Astrocyte of the cerebellum (primary cell): ENCODE data around the gene MRPS26.

Experiments used
- DNase-seq: peaks from one replicate; pipeline ENCODE4 v3.0.0-alpha.2; 2011; ENCODE audit warnings: low read depth
- H3K4me3 ChIP-seq: 2 replicates; pipeline ENCODE4 v1.5.1; 2011; ENCODE audit warnings: mild to moderate bottlenecking, low read depth, low read length, moderate library complexity
- in situ Hi-C: cut with HindIII; loops from 2 replicates; pipeline ENCODE4 v1.10.0; 2017; ENCODE audit warnings: low sequenced_read_pairs
- TF ChIP-seq, protein P1 (sequence below): IDR thresholded peaks from 2 replicates; pipeline ENCODE4 v1.5.1; 2012; ENCODE audit warnings: low read length, low read depth, moderate library complexity, mild to moderate bottlenecking; ENCODE audit errors: missing control alignments

Gene MRPS26

GRCh38 chr20:3082955-3083952, 37.4 kb downstream of the MRPS26 start:
- no peak for DNase-seq
- no peak overlapping the region for H3K4me3 ChIP-seq
- TF ChIP-seq, protein P1, sequence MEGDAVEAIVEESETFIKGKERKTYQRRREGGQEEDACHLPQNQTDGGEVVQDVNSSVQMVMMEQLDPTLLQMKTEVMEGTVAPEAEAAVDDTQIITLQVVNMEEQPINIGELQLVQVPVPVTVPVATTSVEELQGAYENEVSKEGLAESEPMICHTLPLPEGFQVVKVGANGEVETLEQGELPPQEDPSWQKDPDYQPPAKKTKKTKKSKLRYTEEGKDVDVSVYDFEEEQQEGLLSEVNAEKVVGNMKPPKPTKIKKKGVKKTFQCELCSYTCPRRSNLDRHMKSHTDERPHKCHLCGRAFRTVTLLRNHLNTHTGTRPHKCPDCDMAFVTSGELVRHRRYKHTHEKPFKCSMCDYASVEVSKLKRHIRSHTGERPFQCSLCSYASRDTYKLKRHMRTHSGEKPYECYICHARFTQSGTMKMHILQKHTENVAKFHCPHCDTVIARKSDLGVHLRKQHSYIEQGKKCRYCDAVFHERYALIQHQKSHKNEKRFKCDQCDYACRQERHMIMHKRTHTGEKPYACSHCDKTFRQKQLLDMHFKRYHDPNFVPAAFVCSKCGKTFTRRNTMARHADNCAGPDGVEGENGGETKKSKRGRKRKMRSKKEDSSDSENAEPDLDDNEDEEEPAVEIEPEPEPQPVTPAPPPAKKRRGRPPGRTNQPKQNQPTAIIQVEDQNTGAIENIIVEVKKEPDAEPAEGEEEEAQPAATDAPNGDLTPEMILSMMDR, result no peak
- in situ Hi-C loops, result no loop called here

- in situ Hi-C loops, result no loop called here
- TF ChIP-seq, protein P1, result no peak
- H3K4me3 ChIP-seq, result no peak within 1 kb of the TSS
Observed at GRCh38 chr20:3084283-3084985, 38.6 kb downstream of the MRPS26 start, which contains the start of gene AVP. Gene AVP, minus strand, starts transcription at chr20:3084724. Its CDS starts 50 bp downstream, at chr20:3084674.

GRCh38 chr20:3084986-3085360, 39.1 kb downstream of the MRPS26 start:
- in situ Hi-C loops, result no loop called here
- no peak overlapping the region for H3K4me3 ChIP-seq
- TF ChIP-seq, protein P1, result no peak
- DNase-seq, result no peak

More at GRCh38 chr20:3084283-3084985, 38.6 kb downstream of the MRPS26 start, which contains the start of gene AVP:
- DNase-seq, result no peak

DNA sequence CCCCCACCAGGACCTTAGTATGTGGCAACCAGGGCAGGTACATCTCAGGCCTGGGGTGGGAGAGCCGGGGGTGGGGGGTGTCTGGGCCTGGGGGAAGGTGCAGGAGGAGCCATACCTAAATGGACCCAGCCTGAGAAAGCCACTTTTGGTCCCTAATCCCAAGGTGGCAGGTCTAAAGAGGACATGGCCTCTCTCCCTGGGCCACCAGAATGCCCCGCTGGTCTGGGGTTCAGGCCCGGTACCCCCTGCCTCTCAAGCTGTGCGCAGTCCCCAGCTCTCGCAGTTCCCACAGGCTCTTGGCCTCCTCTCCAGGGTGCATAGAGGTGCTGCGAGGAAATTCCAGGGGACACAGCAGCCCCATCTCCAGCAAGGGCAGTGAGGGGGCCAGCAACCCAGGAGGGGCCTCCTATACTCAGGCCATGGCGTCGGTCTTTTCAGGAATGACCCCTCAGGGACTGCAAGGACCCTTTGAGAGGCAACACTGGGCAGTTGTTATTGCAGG, 39.8 kb downstream of the MRPS26 start:
- H3K4me3 ChIP-seq, result no peak overlapping the region
- in situ Hi-C loops, result no loop called here
- no peak for DNase-seq
- TF ChIP-seq, protein P1, result no peak

GRCh38 chr20:3088031-3088430, 42.2 kb downstream of the MRPS26 start:
- in situ Hi-C loops, result no loop called here
- H3K4me3 ChIP-seq, result no peak overlapping the region
- TF ChIP-seq, protein P1, result no peak
- DNase-seq, result no peak

- no peak for DNase-seq
- H3K4me3 ChIP-seq, result no peak overlapping the region
- in situ Hi-C loops, result no loop called here
- TF ChIP-seq, protein P1, result no peak
Observed at GRCh38 chr20:3090565-3090964, 44.7 kb downstream of the MRPS26 start.
